Activated T-cell treated with anti-CD3 and anti-CD28 coated beads, Interleukin-2, amount 50 U/mL, for 48 hours (primary cell): ENCODE data around the gene NOXA1.
A peak's percentile ranks its signal among the peaks of the same experiment; 100 is the strongest.
"Not testable (repeated sequence)": the region's sequence is repeated elsewhere in the genome, so short reads cannot be mapped to it uniquely, and the experiment has no call there.

Experiments
- DNase-seq, 2 experiments: peaks; one replicate each; pipeline ENCODE4 v3.0.0-alpha.2; 2020

The NOXA1 gene, protein sequence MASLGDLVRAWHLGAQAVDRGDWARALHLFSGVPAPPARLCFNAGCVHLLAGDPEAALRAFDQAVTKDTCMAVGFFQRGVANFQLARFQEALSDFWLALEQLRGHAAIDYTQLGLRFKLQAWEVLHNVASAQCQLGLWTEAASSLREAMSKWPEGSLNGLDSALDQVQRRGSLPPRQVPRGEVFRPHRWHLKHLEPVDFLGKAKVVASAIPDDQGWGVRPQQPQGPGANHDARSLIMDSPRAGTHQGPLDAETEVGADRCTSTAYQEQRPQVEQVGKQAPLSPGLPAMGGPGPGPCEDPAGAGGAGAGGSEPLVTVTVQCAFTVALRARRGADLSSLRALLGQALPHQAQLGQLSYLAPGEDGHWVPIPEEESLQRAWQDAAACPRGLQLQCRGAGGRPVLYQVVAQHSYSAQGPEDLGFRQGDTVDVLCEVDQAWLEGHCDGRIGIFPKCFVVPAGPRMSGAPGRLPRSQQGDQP

DNA sequence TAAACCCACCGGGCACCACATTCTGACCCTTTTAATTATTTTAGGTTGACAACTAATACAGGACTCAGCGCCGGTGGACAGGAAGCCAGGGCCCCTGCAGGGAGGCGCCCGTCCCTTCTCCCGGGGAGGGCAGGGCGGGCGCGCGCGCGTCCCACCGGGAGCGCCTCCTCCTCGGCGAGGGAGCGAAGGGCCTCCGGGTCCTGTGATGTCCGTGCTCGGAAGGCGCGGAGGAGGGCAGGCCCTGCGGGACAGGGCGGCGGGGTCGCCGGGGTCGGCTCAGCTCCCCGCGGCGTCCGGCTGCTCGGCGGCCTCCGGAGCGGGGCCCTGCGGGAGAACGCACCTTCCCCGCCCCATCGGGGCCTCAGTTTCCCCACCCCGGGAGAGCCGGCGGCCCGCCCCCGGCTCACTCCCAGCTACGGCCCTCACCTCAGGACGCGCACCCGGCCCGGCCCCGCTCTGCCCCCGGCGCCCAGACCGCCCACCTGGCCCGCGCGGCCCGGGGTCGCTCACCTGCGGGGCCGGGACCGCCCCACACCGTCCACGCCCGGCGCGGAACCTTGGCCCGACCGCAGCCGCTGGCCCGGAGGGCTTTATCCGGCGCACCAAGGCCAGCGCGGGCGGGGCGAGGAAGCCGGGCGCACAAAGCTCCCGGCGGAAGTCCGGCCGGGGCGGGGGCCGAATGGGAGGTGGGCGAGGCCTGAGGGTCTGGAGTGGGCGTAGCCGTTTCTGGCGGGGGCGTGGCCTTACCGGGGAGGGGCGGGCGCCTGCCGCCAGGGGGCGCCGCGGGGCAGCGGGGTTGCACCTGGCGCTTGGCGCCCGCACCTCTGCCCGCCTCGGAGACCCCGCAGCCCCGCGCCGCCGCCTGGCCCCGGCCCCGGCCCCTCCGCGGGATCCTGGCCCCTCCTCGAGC, at the start of gene NOXA1, which contains the start of gene EXD3:
NOXA1 (plus strand) TSS at position 790 of the 910 bp plus-strand sequence. CDS start 137 bp downstream, outside the sequence.
EXD3 (minus strand) TSS at position 559 of the 910 bp plus-strand sequence. CDS start 27,805 bp downstream, outside the sequence.
- DNase-seq: peak; percentile 98

DNA sequence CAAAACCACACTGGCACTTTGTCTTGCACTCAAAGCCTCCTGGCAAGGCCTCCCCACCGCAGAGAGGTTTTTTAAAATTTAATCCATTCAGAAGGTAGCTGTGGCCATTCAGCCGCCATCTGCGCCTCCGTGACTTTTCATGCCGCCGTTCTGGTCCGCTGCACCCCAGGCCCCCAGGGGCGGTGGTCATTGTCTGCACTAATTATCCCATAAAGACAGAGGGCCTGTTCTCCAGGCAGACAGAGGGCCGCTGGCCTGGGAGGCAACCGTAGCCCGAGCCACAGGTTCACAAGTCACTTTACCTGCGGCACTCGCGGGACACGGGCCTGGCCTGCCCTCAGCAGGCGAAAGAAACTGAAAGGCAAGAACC, 49.6 kb upstream of the NOXA1 start:
- DNase-seq: no peak

DNA sequence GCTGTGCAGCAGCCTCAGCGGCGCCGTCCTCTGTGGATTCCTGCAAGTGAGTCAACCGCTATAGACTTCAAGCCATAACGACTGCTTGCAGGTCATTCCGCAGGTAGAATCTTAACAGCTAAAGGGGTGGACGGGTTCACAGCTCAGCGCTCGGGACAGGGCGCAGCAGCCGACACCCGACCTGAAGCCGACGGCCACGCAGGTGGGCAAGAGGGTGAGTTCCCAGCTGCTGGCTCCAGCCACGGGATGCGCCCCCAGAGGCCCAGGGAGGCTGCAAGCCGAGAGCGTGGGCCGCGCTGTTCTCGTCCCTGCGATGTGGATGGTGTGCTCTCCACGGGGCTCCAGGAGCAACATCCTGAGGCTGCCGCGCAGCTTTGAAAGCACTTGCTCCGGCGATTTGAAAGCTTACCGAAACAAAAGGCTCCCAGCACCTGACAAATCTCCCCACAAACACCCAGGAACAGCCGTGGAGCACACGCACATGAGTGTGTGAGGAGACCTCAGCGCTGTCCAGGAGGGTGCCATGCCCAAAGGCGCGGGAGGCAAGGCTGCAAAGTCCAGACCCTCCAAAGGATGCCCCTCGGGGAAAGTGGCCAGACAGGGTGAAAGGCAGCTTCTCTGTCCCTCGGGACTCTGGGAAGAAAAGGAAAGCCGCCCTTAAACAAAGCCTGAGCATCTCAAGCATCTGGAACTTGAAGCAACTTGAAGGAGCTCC, 48.9 kb upstream of the NOXA1 start:
- no peak for DNase-seq

DNA sequence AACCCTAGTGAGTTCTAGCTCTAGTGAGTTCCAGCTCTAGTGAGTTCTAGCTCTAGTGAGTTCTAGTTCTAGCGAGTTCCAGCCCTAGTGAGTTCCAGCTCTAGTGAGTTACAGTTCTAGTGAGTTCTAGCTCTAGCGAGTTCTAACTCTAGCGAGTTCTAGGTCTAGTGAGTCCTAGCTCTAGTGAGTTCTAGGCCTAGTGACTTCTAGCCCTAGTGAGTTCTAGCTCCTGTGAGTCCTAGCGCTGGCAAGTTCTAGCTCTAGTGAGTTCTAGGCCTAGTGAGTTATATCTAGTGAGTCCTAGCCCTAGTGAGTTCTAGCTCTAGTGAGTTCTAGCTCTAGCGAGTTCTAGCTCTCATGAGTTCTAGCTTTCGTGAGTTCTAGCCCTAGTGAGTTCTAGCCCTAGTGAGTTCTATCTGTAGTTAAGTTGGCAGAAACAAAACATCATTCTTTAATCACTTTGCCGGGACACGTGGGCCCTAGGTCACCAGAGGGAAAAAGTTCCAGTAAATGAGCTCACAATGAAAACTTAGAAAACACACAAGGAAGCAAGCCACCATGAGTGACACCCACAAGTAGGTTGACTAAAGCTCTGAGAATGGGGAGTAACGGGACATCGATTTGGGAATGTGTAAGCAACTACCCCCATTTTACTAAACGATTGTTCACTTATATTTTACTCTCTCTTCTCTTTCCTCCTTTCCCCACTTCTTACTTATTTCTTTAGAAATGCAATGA, 47.7 kb upstream of the NOXA1 start:
- DNase-seq: no peak

DNA sequence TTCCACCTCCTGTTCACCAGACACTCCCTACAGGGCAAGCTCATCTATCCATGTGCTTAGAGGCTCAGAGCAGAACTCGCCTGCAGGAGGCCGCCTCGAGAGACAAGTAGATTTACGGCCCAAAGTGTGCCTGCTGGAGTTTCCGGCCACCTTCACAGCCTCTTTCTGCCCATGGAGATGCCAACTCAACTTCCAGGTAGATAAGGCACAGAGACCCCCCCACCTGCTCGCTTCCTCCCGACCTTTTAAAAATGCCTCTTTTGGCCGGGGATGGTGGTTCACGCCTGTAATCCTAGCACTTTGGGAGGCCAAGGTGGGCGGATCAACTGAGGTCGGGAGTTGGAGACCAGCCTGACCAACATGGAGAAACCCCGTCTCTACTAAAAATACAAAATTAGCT, 46.8 kb upstream of the NOXA1 start:
- no peak for DNase-seq

DNA sequence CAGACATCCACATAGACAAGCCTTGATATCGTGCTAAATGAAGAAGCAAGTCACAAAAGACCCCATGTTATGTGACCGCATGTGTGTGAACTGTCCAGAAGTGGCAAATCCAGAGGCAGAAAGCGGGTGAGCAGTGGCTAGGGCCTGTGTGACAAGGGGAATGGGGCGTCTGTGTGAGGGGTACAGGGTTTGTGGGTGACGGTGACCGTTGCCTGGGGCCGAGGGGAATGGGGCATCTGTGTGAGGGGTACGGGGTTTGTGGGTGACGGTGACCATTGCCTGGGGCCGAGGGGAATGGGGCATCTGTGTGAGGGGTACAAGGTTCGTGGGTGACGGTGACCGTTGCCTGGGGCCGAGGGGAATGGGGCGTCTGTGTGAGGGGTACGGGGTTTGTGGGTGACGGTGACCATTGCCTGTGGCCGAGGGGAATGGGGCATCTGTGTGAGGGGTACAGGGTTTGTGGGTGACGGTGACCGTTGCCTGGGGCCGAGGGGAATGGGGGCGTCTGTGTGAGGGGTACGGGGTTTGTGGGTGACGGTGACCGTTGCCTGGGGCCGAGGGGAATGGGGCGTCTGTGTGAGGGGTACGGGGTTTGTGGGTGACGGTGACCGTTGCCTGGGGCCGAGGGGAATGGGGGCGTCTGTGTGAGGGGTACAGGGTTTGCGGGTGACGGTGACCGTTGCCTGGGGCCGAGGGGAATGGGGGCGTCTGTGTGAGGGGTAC, 44.3 kb upstream of the NOXA1 start:
- not testable (repeated sequence) for DNase-seq

DNA sequence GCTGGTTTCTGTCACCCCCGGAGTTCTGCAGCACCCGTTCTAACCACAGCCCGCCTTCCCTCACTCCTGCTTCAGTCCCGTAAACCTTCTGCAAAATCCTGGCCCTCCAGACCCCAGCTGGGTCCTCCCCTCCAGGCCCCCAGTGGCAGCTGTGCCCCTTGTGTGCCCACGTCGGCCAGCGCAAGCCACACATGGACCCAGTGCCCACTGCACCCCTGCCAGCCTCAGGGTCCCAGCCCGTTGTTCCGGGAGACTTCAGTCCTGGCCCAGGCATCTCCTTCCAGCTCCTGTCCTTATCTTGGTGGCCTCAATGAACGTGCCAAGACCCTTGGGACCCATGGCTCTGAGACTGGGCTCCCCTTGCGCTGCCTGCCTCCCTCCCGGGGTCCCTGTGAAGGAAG, 43.4 kb upstream of the NOXA1 start:
- DNase-seq: no peak

DNA sequence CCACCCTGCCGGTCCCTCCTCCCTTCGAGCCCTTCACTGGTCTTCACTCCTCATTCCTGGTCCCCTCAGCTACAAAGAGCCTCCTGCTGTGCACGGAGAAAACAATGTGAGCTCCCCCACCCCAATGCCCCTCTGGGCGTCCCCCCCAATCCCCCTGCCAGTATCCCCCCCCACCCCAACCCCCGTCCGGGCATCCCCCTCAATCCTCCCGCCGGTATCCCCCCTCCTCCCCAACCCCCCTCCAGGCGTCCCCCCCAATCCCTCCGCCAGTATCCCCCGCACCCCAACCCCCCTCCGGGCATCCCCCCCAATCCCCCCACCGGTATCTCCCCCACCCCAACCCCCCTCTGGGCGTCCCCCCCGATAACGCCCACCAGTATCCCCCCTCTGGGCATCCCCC, 43.0 kb upstream of the NOXA1 start:
- no peak for DNase-seq

DNA sequence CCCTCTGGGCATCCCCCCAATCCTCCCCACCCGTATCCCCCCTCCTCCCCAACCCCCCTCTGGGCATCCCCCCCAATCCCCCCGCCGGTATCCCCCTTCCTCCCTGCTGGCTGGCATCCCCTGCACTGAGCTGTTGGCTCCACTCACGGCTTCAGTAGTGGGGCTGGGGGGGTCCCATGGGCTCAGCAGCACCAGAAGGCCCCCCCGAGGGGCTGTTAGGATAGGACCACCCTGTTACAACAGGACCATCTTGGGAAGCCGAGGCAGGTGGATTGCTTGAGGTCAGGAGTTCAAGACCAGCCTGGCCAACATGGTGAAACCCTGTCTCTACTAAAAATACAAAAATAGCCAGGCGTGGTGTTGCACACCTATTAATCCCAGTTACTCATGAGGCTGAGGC, 42.6 kb upstream of the NOXA1 start:
- no peak for DNase-seq

DNA sequence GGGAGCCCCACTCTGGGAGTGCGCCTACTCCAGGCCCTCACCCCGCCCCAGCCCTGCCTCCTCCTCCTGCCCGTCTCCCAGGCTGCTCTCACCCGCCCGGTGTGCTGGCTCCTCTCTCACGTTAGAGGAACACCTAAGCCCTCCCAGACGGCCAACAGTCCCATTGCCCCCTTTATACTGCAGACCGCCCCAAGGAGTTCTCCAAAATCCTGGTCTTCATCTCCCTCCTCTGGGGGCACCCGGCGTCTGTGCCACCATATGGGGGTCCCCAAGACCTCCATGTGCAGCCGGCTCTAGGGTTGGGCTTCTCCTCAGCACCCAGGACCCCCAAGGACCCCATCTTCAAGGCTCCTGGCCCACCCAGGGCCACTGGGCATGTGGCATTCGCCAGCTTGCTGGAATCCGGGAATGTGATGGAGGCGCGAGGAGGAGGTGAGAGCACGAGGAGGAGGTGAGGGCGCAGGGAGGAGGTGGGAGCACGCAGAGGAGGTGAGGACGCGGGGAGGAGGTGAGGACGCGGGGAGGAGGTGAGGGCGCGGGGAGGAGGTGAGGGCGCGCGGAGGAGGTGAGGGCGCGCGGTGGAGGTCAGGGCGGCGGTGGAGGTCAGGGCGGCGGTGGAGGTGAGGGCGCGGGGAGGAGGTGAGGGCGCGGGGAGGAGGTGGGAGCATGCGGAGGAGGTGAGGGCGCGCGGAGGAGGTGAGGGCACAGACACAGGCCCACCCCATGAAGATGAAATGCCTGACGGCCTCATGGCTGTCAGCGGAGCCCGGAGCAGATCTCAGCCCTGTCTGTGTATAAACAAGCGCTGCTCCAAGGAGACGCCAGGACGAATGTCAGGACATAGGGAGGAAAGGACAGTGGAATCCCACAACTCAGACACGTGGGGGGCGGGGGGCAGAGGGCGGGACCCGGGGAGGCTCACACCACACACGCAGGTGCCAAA, 41.4 kb upstream of the NOXA1 start:
- DNase-seq: no peak

DNA sequence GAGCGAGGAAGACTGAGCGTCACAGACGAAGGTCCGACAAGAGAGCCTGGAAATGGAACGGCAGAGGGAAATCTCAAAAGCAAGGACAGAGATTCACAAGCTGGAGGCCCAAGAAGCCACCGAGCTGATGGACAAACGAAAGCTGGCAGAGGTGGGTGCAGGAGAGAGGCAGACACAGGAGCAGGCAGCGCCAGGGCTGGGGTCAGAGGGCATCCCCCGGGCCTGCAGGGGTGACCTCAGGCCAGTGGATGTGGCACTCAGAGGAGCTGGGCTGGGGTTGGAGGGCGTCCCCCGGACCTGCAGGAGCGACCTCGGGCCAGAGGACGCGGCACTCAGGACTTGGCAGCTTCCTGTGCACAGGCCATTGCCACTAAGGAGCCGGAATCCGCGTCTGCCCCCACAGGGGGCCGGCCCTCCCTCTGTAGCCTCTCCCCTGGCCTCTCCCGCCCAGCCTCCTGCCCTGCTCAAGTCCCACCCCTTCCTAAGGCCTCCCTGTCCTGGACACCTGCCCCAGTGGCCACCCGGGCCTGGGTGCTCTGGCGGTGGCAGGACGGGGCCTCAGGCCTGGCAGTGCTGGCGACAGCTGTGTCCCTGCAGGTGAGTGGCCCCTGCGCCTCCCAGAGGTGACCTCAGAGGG, 40.6 kb upstream of the NOXA1 start:
- DNase-seq: no peak

DNA sequence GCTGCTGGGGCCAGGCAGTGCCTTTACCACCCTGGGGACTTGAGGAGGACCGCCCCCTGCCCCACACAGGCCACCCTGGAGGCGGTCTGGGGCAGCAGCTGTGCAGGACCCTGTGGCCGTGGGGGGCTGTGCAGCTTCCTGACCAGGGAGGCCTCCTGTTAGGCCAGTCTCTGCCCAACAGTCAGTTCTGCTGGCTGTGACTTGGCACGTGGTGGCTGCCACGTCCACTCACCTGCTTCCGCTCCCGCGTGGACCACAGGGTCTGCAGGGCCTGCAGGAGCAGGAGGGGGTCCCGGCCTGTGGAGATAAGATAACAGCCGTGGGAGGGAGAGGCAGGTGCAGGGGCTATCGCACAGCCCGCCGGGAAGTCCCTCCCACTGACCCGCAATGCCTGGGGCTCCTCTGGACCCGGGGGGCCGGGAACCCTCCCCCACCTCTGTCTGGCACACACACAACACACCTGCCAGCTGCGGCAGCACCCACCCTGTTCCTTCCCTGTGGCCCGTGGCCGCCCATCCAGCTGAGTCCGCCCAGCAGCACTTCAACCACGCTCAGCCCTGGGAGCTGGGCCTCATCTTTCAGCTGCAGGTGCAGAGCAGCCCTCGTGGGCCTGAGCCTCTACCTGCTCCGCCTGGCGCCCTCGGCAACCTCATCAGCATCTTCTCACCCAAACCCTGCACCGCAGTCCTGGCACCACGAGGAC, 40.0 kb upstream of the NOXA1 start:
- no peak for DNase-seq

DNA sequence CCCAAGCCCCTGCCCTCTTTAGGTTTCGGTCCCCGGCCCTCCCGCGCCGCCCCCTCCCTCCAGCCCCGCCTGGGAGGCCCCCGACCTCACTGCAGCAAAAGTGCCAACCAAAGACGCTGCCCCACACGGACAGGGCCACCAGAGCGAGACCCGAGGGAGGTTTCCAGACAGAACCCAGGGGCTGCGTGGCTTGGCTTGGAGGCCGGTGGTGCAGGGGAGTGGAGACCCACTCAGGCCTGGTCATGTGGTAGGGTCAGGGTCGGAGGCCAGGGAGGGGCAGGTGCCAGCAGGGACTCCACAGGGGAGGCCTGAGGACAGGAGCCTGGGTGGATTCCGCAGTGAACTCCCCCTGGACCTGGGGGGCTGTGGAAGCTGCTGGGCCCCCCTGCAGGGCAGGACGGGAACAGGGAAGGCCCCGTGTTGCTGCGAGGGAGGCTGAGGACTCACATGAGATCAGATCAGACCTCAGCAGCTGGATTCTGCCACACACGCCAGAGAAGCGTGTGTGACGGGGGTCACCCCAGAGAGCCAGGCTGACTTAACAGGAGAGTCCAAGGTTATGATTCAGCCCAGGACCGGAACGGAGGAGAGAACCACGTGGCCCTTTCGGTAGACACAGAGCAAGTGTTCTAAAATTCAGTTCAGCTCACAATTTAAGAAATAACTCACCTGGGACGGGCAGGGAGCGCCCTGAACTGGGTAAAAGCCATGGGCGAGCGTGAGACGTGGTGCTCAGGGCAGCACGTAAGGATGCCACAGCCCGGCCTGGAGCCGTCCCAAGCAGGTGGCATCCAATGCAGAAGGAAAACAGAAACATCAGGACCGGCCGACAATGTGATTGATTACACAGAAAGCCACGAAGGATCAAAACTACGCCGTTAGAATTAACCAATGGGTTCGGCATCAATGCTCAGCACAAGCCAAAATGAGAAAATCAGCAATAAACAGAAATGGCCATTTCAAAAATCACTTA, 39.1 kb upstream of the NOXA1 start:
- DNase-seq: no peak

DNA sequence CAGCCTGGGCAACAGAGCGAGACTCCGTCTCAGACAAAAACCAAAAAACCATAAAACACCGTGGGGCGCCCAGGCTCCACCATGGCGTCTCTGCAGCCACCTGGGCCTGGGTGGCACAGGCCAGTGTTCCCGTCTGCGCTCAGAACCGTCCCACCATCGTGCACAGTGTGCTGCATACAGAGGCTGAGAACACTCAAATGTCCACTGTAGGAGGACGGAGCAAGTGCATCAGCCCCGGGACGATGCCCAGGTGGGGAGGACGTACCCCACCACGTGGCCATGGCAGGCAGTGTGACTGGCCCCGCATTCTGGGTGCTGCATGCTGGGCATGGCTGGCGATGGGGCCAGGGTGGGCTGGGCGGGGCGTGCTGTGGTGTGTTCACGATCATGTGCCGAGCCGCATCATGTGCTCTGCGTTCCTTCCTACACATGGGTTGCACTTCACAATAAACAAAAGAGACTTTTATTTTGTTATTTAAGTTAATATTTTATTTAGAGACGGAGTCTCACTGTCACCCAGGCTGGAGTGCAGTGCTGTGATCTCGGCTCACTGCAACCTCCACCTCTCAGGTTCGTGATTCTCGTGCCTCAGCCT, 38.0 kb upstream of the NOXA1 start:
- no peak for DNase-seq

DNA sequence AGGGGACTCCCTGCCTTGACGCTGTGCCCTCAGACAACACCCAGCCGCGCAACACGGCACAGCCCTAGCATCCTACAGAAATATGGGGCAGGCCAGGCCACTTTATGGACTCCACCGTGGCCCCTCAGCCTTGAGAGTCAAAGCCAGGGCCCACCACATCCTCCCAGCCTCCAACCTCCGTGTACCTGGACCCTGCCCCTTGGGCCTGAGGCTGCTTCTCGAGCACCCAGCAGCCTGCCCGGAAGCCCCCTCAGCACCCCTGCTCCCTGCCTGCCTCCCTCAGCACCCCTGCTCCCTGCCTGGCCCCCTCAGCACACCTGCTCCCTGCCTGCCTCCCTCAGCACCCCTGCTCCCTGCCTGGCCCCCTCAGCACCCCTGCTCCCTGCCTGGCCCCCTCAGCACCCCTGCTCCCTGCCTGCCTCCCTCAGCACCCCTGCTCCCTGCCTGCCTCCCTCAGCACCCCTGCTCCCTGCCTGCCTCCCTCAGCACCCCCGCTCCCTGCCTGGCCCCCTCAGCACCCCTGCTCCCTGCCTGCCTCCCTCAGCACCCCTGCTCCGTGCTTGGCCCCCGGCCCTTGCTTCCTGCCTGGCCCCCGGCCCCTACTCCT, 36.6 kb upstream of the NOXA1 start:
- DNase-seq: not testable (repeated sequence)

DNA sequence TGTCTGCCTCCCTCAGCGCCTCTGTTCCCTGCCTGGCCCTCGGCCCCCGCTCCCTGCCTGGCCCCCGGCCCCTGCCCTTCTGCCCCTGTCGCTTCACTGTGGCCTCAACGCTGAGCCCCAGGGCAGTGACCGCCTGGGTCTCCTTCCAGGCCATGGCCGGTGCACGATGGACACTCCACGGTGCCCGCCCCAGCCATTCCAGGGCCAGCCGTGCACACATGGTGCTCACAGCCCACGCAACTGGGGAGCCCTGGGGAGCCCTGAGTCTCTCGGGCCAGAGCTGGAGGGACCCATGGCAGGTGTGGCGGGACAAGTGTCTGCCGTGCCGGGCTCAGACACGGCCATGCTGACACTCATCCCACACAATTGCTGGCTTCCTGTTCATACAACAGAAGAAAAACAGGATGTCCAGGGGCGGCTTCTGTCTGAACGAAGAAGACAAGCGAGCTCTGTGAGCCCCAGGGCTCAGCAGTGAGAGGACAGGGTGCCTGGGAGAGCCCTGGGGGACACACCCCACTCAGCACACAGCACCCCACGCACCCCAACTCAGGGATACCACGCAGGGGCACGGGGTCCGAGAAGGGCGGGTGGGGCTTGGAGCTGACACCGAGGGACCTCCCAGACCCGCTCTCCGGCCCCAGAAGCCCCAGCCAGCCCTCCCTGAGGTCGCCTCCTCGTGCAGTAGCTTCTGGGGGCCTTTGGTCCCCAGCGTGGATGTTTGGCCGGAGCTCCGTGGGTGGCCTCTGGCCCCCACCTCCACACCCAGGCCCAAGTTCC, 35.9 kb upstream of the NOXA1 start:
- peak; percentile 70 for DNase-seq
